ENCODE data around the gene KRTAP20-4. TPM values are rescaled to one million over a fixed set of nuclear protein-coding genes. Genes with fewer than 3 reads are reported as not detected.

Gene KRTAP20-4
- not detected for total RNA-seq
- polyA plus RNA-seq: not detected
- long read RNA-seq, donor 1: 0 reads
- long read RNA-seq, donor 2: 0 reads

DNA sequence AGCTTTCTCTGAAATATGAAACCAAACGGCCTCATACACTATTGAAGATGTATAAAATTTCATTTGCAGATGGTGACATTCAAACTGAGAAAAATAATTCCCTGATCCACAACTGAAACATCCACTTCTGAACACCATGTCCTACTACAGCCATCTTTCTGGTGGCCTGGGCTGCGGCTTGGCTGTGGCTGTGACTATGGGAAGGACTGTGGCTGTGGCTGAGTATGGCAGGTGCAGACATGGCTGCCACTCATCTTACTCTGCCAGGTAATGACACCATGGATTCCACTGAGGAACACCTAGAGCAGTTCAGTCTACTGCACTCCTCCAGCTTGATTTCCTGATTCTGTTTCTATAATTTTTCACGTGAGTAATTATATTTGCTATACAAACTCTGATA is at the start of gene KRTAP20-4:
Gene KRTAP20-4 (plus strand): TSS at position 106 of the 400 bp plus-strand sequence.
- H3K4me1 ChIP-seq: no peaks in the 10 kb centered on the region
- TF ChIP-seq, protein P1, sequence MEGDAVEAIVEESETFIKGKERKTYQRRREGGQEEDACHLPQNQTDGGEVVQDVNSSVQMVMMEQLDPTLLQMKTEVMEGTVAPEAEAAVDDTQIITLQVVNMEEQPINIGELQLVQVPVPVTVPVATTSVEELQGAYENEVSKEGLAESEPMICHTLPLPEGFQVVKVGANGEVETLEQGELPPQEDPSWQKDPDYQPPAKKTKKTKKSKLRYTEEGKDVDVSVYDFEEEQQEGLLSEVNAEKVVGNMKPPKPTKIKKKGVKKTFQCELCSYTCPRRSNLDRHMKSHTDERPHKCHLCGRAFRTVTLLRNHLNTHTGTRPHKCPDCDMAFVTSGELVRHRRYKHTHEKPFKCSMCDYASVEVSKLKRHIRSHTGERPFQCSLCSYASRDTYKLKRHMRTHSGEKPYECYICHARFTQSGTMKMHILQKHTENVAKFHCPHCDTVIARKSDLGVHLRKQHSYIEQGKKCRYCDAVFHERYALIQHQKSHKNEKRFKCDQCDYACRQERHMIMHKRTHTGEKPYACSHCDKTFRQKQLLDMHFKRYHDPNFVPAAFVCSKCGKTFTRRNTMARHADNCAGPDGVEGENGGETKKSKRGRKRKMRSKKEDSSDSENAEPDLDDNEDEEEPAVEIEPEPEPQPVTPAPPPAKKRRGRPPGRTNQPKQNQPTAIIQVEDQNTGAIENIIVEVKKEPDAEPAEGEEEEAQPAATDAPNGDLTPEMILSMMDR (IDR thresholded peaks at IDR 0.05 in 8 of 11, conservative IDR thresholded peaks at IDR 0.05 in 3 of 11): no peak
- TF ChIP-seq POLR2AphosphoS5 (IDR thresholded peaks at IDR 0.05) (no peak), POLR2A (IDR thresholded peaks at IDR 0.05) (no peak)
- intact Hi-C loops (cut with DNase I; ENCODE audit: low total_unique reads): no loop called here
- no peak within 1 kb of the TSS for H3K4me3 ChIP-seq
- no peak for DNase-seq
- 69 to 91% (median 87%) methylated on average over 3 of the region's 3 CpGs for WGBS, 5 donors
- H3K36me3 ChIP-seq: no peaks in the 10 kb centered on the region
- H3K27ac ChIP-seq: no peak within 1 kb of the TSS
- peaks cover 0 to 24% (median 7%) of the 10 kb centered on the region in 8 donors for H3K9me3 ChIP-seq
- H3K27me3 ChIP-seq (replicated peaks in 1 of 7): no peaks in the 10 kb centered on the region

DNA sequence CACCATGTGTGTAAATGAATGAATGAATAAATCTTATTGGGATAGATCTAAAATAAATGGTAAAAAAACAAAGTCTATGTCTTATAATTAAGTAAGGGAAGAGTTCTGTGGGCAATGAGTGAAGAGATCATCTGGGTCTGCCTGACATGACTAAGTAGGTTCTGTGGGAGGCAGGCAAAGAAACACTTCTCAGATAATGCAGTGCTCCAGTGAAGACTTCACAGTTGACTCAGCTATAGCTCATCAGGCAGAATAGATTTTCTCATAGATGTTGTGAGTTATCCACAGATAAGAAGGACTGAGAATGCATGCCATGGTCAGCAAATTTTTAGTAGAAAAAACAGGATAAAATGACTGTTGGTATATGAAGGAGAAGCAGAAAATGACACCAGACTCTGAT is 42.7 kb upstream of the KRTAP20-4 start:
- no peak overlapping the region for H3K4me3 ChIP-seq
- intact Hi-C loops (cut with DNase I; ENCODE audit: low total_unique reads): no loop called here
- no peaks in the 10 kb centered on the region for H3K27me3 ChIP-seq (replicated peaks in 1 of 7)
- TF ChIP-seq POLR2AphosphoS5 (IDR thresholded peaks at IDR 0.05) (no peak), POLR2A (IDR thresholded peaks at IDR 0.05) (no peak)
- TF ChIP-seq, protein P1 (IDR thresholded peaks at IDR 0.05 in 8 of 11, conservative IDR thresholded peaks at IDR 0.05 in 3 of 11): no peak
- H3K9me3 ChIP-seq: no peaks in the 10 kb centered on the region
- no peak for DNase-seq
- no peaks in the 10 kb centered on the region for H3K4me1 ChIP-seq
- no peak overlapping the region for H3K27ac ChIP-seq
- no peaks in the 10 kb centered on the region for H3K36me3 ChIP-seq

DNA sequence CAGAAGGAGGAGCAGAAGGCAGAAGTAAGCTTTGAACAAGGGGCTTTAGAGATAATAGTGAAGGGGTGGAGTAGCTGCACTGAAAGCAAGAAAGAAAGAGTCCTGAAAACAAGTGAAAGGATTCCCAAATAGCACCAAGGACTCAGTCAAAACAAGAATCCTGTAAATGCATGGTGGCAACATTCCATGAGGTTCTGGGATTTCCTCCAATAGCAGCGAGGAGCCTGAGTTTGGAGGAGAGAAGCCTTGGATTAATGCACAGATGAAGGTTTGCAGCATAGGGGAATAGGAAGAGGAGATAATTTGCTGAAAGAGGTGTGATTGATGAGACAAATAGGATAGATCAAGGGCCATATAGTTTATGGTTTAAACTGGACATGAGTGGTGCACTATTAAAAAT is 41.1 kb upstream of the KRTAP20-4 start:
- TF ChIP-seq, protein P1 (IDR thresholded peaks at IDR 0.05 in 8 of 11, conservative IDR thresholded peaks at IDR 0.05 in 3 of 11): no peak
- TF ChIP-seq POLR2AphosphoS5 (IDR thresholded peaks at IDR 0.05) (no peak), POLR2A (IDR thresholded peaks at IDR 0.05) (no peak)
- Histone ChIP-seq H3K27me3 (replicated peaks in 1 of 7) (no peaks in the 10 kb centered on the region), H3K4me3 (no peak overlapping the region), H3K4me1 (no peaks in the 10 kb centered on the region), H3K9me3 (no peaks in the 10 kb centered on the region), H3K36me3 (no peaks in the 10 kb centered on the region), H3K27ac (no peak overlapping the region)
- intact Hi-C loops (cut with DNase I; ENCODE audit: low total_unique reads): no loop called here
- no peak for DNase-seq
- WGBS, 5 donors: 59 to 77% (median 68%) methylated on average over 1 of the region's 1 CpG

DNA sequence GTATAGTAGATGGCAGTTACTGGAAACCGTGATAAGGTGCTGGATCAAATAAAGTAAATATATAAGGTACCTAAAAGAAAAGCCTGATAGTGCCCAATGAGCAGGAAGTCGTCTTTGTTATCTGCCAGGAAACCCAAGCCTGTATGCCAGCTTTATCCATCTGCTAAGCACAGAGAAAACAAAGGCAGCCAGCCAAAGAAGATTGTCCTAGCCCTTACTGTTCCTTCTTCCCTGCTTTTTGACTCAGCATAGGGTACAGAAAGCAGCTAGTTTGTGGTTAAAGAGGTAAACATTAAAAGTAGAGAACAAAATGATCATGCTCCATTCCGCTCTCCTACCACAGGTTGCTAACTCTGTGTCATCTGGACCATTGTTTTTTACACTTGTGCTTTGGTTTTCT is 40.3 kb upstream of the KRTAP20-4 start:
- 51 to 66% (median 59%) methylated on average over 3 of the region's 3 CpGs for WGBS, 5 donors

More for the DNA sequence above, 40.3 kb upstream of the KRTAP20-4 start:
- no peaks in the 10 kb centered on the region for H3K27me3 ChIP-seq (replicated peaks in 1 of 7)
- H3K9me3 ChIP-seq: no peaks in the 10 kb centered on the region
- intact Hi-C loops (cut with DNase I; ENCODE audit: low total_unique reads): no loop called here
- no peak for DNase-seq
- H3K27ac ChIP-seq: no peak overlapping the region
- no peak overlapping the region for H3K4me3 ChIP-seq
- no peaks in the 10 kb centered on the region for H3K4me1 ChIP-seq
- TF ChIP-seq POLR2A (IDR thresholded peaks at IDR 0.05) (no peak), POLR2AphosphoS5 (IDR thresholded peaks at IDR 0.05) (no peak)
- TF ChIP-seq, protein P1 (IDR thresholded peaks at IDR 0.05 in 8 of 11, conservative IDR thresholded peaks at IDR 0.05 in 3 of 11): no peak
- H3K36me3 ChIP-seq: no peaks in the 10 kb centered on the region
